ENCODE results near the gene KLHL8.

KLHL8 gene

GRCh38 chr4:87220094-87220822 is at the start of gene KLHL8:
Gene KLHL8, minus strand, starts transcription at chr4:87220618. Its CDS starts 25,079 bp downstream, at chr4:87195539.
- H3K4me3 ChIP-seq (ENCODE audit: low read length): peak within 1 kb of the TSS; percentile 80
- TF ChIP-seq, protein P1, sequence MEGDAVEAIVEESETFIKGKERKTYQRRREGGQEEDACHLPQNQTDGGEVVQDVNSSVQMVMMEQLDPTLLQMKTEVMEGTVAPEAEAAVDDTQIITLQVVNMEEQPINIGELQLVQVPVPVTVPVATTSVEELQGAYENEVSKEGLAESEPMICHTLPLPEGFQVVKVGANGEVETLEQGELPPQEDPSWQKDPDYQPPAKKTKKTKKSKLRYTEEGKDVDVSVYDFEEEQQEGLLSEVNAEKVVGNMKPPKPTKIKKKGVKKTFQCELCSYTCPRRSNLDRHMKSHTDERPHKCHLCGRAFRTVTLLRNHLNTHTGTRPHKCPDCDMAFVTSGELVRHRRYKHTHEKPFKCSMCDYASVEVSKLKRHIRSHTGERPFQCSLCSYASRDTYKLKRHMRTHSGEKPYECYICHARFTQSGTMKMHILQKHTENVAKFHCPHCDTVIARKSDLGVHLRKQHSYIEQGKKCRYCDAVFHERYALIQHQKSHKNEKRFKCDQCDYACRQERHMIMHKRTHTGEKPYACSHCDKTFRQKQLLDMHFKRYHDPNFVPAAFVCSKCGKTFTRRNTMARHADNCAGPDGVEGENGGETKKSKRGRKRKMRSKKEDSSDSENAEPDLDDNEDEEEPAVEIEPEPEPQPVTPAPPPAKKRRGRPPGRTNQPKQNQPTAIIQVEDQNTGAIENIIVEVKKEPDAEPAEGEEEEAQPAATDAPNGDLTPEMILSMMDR (conservative IDR thresholded peaks at IDR 0.05; ENCODE audit: low read length): peak; percentile 34

GRCh38 chr4:87270144-87270543 is 49.7 kb upstream of the KLHL8 start:
- TF ChIP-seq, protein P1 (conservative IDR thresholded peaks at IDR 0.05; ENCODE audit: low read length): peak; percentile 65
- peak; percentile 39 for DNase-seq (ENCODE audit: low read depth)
- H3K4me3 ChIP-seq (ENCODE audit: low read length): no peak overlapping the region

More at GRCh38 chr4:87220094-87220822, at the start of gene KLHL8:
- peak; percentile 82 for DNase-seq (ENCODE audit: low read depth)

DNA sequence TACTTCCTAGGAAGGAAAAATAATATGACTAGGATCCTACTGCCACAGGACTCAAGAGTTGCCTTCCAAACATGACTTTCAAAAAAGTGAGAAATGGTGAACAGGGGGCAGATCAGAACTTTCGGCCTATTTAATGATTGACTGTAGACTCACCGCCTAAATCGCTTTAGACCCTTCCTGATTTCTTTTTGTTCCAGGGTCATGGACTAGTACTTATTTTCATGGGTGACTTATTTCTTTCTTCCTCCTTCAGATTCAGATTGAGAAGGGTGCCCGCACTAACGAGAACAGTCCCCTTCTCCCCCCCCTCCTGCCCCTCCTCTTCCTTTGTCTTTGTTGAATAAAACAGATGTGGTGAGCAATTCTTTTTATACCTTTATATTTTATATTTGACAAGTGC is 48.0 kb upstream of the KLHL8 start:
- no peak for DNase-seq (ENCODE audit: low read depth)
- TF ChIP-seq, protein P1 (conservative IDR thresholded peaks at IDR 0.05; ENCODE audit: low read length): no peak

DNA sequence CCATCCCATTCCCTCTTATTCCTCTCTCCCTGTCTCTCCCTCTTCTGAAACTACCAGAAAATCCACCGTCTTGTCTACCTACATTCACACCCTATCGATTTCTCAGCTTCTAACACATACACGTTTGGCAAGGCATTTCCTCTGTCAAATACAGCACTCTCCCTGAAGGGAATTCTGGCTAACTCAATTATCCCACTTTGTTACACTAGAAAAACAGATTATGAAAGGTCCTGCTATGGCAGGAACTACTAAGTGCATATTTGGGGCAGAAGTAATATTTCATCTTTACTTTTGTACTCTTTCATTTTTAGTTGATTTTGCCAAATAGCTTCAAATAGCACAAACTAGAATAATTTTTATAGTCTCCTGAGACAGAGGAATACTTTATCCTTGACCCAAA is 46.6 kb upstream of the KLHL8 start:
- no peak overlapping the region for H3K4me3 ChIP-seq (ENCODE audit: low read length)
- TF ChIP-seq, protein P1 (conservative IDR thresholded peaks at IDR 0.05; ENCODE audit: low read length): no peak
- DNase-seq (ENCODE audit: low read depth): no peak

More for the DNA sequence above, 48.0 kb upstream of the KLHL8 start:
- H3K4me3 ChIP-seq (ENCODE audit: low read length): no peak overlapping the region

- TF ChIP-seq, protein P1 (conservative IDR thresholded peaks at IDR 0.05; ENCODE audit: low read length): no peak
- no peak overlapping the region for H3K4me3 ChIP-seq (ENCODE audit: low read length)
- DNase-seq (ENCODE audit: low read depth): no peak
Observed at GRCh38 chr4:87262886-87263285, 42.5 kb upstream of the KLHL8 start.

DNA sequence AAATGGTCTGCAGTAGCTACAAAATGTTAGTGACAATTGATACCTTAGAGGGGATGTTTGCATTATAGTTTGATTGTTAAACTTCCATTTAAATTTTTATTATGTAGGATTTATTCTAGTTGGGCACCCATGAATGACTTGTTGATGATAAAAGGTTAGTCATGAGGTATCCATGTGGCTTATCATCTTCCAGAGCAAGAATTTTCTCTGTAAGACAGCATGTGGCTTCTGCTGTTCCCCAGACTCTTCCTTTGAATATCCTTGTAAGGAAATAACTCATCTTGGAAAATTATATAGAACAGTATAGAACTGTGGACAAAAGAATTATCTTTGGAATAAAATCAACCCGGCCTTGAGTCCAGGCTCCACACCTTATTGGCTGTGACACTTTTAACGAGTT is 40.1 kb upstream of the KLHL8 start:
- TF ChIP-seq, protein P1 (conservative IDR thresholded peaks at IDR 0.05; ENCODE audit: low read length): no peak
- no peak for DNase-seq (ENCODE audit: low read depth)

GRCh38 chr4:87258677-87259076 is 38.3 kb upstream of the KLHL8 start:
- TF ChIP-seq, protein P1 (conservative IDR thresholded peaks at IDR 0.05; ENCODE audit: low read length): no peak
- no peak overlapping the region for H3K4me3 ChIP-seq (ENCODE audit: low read length)
- no peak for DNase-seq (ENCODE audit: low read depth)

More for the DNA sequence above, 40.1 kb upstream of the KLHL8 start:
- H3K4me3 ChIP-seq (ENCODE audit: low read length): no peak overlapping the region
